ENCODE measurements around the gene ZFAND2A. TPM values are rescaled to one million over a fixed set of nuclear protein-coding genes. Genes with fewer than 3 reads are reported as not detected.

Gene ZFAND2A
- polyA plus RNA-seq, 2 of the 4 experiments (the other 2 are of a cell fraction): 44.1 to 88.6 TPM

GRCh38 chr7:1124816-1125602 lies 35.0 kb downstream of the ZFAND2A start:
- ATAC-seq (no peak), DNase-seq (ENCODE audit: low read depth in 1 of 2, low spot score in 1 of 2) (no peak), FAIRE-seq (no peak)
- WGBS (ENCODE audit: missing lambda C conversion rate): 89% methylated on average over 21 of the region's 23 CpGs
- ChIA-PET POLR2A (interaction anchor here (2.7 kb wide), 1 partner anchor 13 kb away, joined by 9 read pairs; a partner anchor contains a TSS), CTCF (interaction anchor here (1.0 to 4.2 kb wide), 15 partner anchors 9 to 307 kb away, joined by 3 to 21 read pairs (median 5); partner anchors contain the start of gene GPER1)
- Histone ChIP-seq H3K9me3 (no peaks in the 10 kb centered on the region), H3K4me1 (no peaks in the 10 kb centered on the region), H3K4me2 (no peak overlapping the region), H3K27ac (no peak overlapping the region), H3K4me3 (no peak overlapping the region)
- TF ChIP-seq FOXS1 (CRISPR knock-in tag; IDR thresholded peaks at IDR 0.05) (no peak), CHD2 (IDR thresholded peaks at IDR 0.05; ENCODE audit: low read length, partially characterized antibody) (no peak), RCOR1 (IDR thresholded peaks at IDR 0.05; ENCODE audit: low read depth, low read length) (no peak), MAFK (IDR thresholded peaks at IDR 0.05; ENCODE audit: partially characterized antibody) (no peak)

GRCh38 chr7:1124164-1124563 lies 35.8 kb downstream of the ZFAND2A start:
- POLR2A ChIA-PET: interaction anchor here (1.0 to 2.7 kb wide), 2 partner anchors 14 to 38 kb away, joined by 3 to 9 read pairs; a partner anchor contains a TSS
- H3K27ac ChIP-seq: no peak overlapping the region
- FAIRE-seq: no peak
- H3K9me3 ChIP-seq: no peaks in the 10 kb centered on the region
- TF ChIP-seq EP300 (IDR thresholded peaks at IDR 0.05) (no peak), MAFK (IDR thresholded peaks at IDR 0.05; ENCODE audit: partially characterized antibody) (no peak), E2F6 (IDR thresholded peaks at IDR 0.05; ENCODE audit: borderline replicate concordance, low read depth) (no peak), JUN (IDR thresholded peaks at IDR 0.05) (no peak), RAD21 (conservative IDR thresholded peaks at IDR 0.05 in 1 of 2, IDR thresholded peaks at IDR 0.05 in 1 of 2) (no peak), HES2 (IDR thresholded peaks at IDR 0.05) (no peak), REST (IDR thresholded peaks at IDR 0.05) (no peak), SMC3 (IDR thresholded peaks at IDR 0.05) (no peak), KDM5A (IDR thresholded peaks at IDR 0.05) (no peak), RFX5 (IDR thresholded peaks at IDR 0.05) (no peak), HOXB5 (CRISPR knock-in tag; IDR thresholded peaks at IDR 0.05) (no peak), RARB (CRISPR knock-in tag; IDR thresholded peaks at IDR 0.05) (no peak), NFE2L2 (conservative IDR thresholded peaks at IDR 0.05; ENCODE audit: low read length) (no peak), FOSB (CRISPR knock-in tag; IDR thresholded peaks at IDR 0.05) (no peak)
- no peak overlapping the region for H3K4me3 ChIP-seq
- no peak for DNase-seq (ENCODE audit: low read depth in 1 of 2, low spot score in 1 of 2)
- no peaks in the 10 kb centered on the region for H3K4me1 ChIP-seq
- CTCF ChIA-PET: interaction anchor here (0.6 to 4.2 kb wide), 17 partner anchors 10 to 214 kb away, joined by 3 to 21 read pairs (median 5); partner anchors contain the start of gene GPER1
- H3K4me2 ChIP-seq: no peak overlapping the region
- 85% methylated on average over 11 of the region's 11 CpGs for WGBS (ENCODE audit: missing lambda C conversion rate)
- ATAC-seq: no peak

- Histone ChIP-seq H3K4me2 (no peak overlapping the region), H3K4me1 (no peaks in the 10 kb centered on the region), H3K9me3 (no peaks in the 10 kb centered on the region), H3K27ac (no peak overlapping the region), H3K4me3 (no peak overlapping the region)
- ChIA-PET CTCF (interaction anchor here (0.6 to 4.2 kb wide), 16 partner anchors 10 to 214 kb away, joined by 3 to 21 read pairs (median 5); partner anchors contain the start of gene GPER1), POLR2A (interaction anchor here (1.0 to 2.7 kb wide), 2 partner anchors 14 to 38 kb away, joined by 3 to 9 read pairs; a partner anchor contains a TSS)
- ATAC-seq (peak in 1 of 2 experiments; percentile 90; a peak in 3 of 6 replicates), FAIRE-seq (no peak), DNase-seq (ENCODE audit: low read depth in 1 of 2, low spot score in 1 of 2) (peak; percentile 12 to 53)
- 74% methylated on average over 17 of the region's 17 CpGs for WGBS (ENCODE audit: missing lambda C conversion rate)
- 0 out of 3 replicates have a peak, but pooled peaks have one; percentile 5 for TF ChIP-seq CTCF (IDR thresholded peaks at IDR 0.05)
- no peak for TF ChIP-seq GATA3 (IDR thresholded peaks at IDR 0.05; ENCODE audit: borderline replicate concordance)
- TF ChIP-seq EHMT2 (IDR thresholded peaks at IDR 0.05; ENCODE audit: low read depth): no peak
- no peak for TF ChIP-seq HOXA7 (CRISPR knock-in tag; IDR thresholded peaks at IDR 0.05)
Measured at GRCh38 chr7:1123715-1124114, 36.3 kb downstream of the ZFAND2A start.
